ENCODE results near the gene THG1L.

The THG1L gene

GRCh38 chr5:157764531-157764930 lies 33.3 kb downstream of the THG1L start:
- no peaks in the 10 kb centered on the region for H3K36me3 Mint-ChIP-seq
- H3K4me1 Mint-ChIP-seq (ENCODE audit: low read depth), result no peaks in the 10 kb centered on the region
- H3K27me3 Mint-ChIP-seq, result no peaks in the 10 kb centered on the region
- H3K9me3 Mint-ChIP-seq (ENCODE audit: low read depth), result no peaks in the 10 kb centered on the region
- H3K4me3 Mint-ChIP-seq, result no peak overlapping the region
- H3K27ac Mint-ChIP-seq, result no peak overlapping the region

GRCh38 chr5:157766442-157766841 lies 35.2 kb downstream of the THG1L start:
- Mint-ChIP-seq H3K36me3 (no peaks in the 10 kb centered on the region), H3K27me3 (peaks cover 4% of the 10 kb centered on the region), H3K9me3 (ENCODE audit: low read depth) (no peaks in the 10 kb centered on the region), H3K27ac (no peak overlapping the region), H3K4me3 (no peak overlapping the region), H3K4me1 (ENCODE audit: low read depth) (no peaks in the 10 kb centered on the region)

- Mint-ChIP-seq H3K27me3 (peaks cover 4% of the 10 kb centered on the region), H3K9me3 (ENCODE audit: low read depth) (no peaks in the 10 kb centered on the region), H3K27ac (no peak overlapping the region), H3K4me1 (ENCODE audit: low read depth) (no peaks in the 10 kb centered on the region), H3K4me3 (no peak overlapping the region), H3K36me3 (no peaks in the 10 kb centered on the region)
These were observed 35.7 kb downstream of the THG1L start for GRCh38 chr5:157766902-157767301.

GRCh38 chr5:157767689-157768088 lies 36.5 kb downstream of the THG1L start:
- H3K36me3 Mint-ChIP-seq, result no peaks in the 10 kb centered on the region
- H3K27ac Mint-ChIP-seq, result no peak overlapping the region
- no peak overlapping the region for H3K4me3 Mint-ChIP-seq
- no peaks in the 10 kb centered on the region for H3K9me3 Mint-ChIP-seq (ENCODE audit: low read depth)
- H3K4me1 Mint-ChIP-seq (ENCODE audit: low read depth), result no peaks in the 10 kb centered on the region
- H3K27me3 Mint-ChIP-seq, result peaks cover 4% of the 10 kb centered on the region

GRCh38 chr5:157770665-157771064 lies 39.4 kb downstream of the THG1L start:
- Mint-ChIP-seq H3K36me3 (no peaks in the 10 kb centered on the region), H3K27me3 (peaks cover 7% of the 10 kb centered on the region), H3K9me3 (ENCODE audit: low read depth) (no peaks in the 10 kb centered on the region), H3K4me3 (no peak overlapping the region), H3K27ac (no peak overlapping the region), H3K4me1 (ENCODE audit: low read depth) (no peaks in the 10 kb centered on the region)

GRCh38 chr5:157772127-157772526 lies 40.9 kb downstream of the THG1L start:
- Mint-ChIP-seq H3K9me3 (ENCODE audit: low read depth) (no peaks in the 10 kb centered on the region), H3K4me3 (no peak overlapping the region), H3K4me1 (ENCODE audit: low read depth) (no peaks in the 10 kb centered on the region), H3K27me3 (peaks cover 7% of the 10 kb centered on the region), H3K36me3 (no peaks in the 10 kb centered on the region), H3K27ac (no peak overlapping the region)

GRCh38 chr5:157778121-157778805 lies 47.0 kb downstream of the THG1L start:
- no peaks in the 10 kb centered on the region for H3K36me3 Mint-ChIP-seq
- H3K27me3 Mint-ChIP-seq, result peaks cover 3% of the 10 kb centered on the region
- no peak overlapping the region for H3K4me3 Mint-ChIP-seq
- H3K27ac Mint-ChIP-seq, result no peak overlapping the region
- H3K4me1 Mint-ChIP-seq (ENCODE audit: low read depth), result no peaks in the 10 kb centered on the region
- no peaks in the 10 kb centered on the region for H3K9me3 Mint-ChIP-seq (ENCODE audit: low read depth)

GRCh38 chr5:157779221-157779620 lies 48.0 kb downstream of the THG1L start:
- Mint-ChIP-seq H3K27me3 (no peaks in the 10 kb centered on the region), H3K4me3 (no peak overlapping the region), H3K36me3 (no peaks in the 10 kb centered on the region), H3K27ac (no peak overlapping the region), H3K9me3 (ENCODE audit: low read depth) (no peaks in the 10 kb centered on the region), H3K4me1 (ENCODE audit: low read depth) (no peaks in the 10 kb centered on the region)

GRCh38 chr5:157785801-157786200 lies 54.6 kb downstream of the THG1L start:
- Mint-ChIP-seq H3K4me1 (ENCODE audit: low read depth) (no peaks in the 10 kb centered on the region), H3K9me3 (ENCODE audit: low read depth) (no peaks in the 10 kb centered on the region), H3K4me3 (no peak overlapping the region), H3K27me3 (no peaks in the 10 kb centered on the region), H3K36me3 (peaks cover 7% of the 10 kb centered on the region), H3K27ac (no peak overlapping the region)

Measured in activated naive CD8-positive, alpha-beta T cell (primary cell).